Activated naive CD4-positive, alpha-beta T cell treated with anti-CD3 and anti-CD28 coated beads, Interleukin-2, amount 50 U/mL, for 24 hours (primary cell): ENCODE measurements around the gene EIF4E1B.
"Not testable (repeated sequence)": the region's sequence is repeated elsewhere in the genome, so short reads cannot be mapped to it uniquely, and the experiment has no call there.

ENCODE experiments used
- H3K27ac Mint-ChIP-seq: one replicate; pipeline ENCODE4 v1.8.0; 2021; ENCODE audit warnings: mild to moderate bottlenecking, mixed read lengths
- H3K27me3 Mint-ChIP-seq: one replicate; pipeline ENCODE4 v1.8.0; 2021; ENCODE audit warnings: mixed read lengths
- H3K36me3 Mint-ChIP-seq: one replicate; pipeline ENCODE4 v1.8.0; 2021; ENCODE audit warnings: mixed read lengths
- H3K4me1 Mint-ChIP-seq: one replicate; pipeline ENCODE4 v1.8.0; 2021; ENCODE audit warnings: mixed read lengths
- H3K4me3 Mint-ChIP-seq: one replicate; pipeline ENCODE4 v1.8.0; 2021; ENCODE audit warnings: mild to moderate bottlenecking, mixed read lengths
- H3K9me3 Mint-ChIP-seq: one replicate; pipeline ENCODE4 v1.8.0; 2021; ENCODE audit warnings: mixed read lengths

The EIF4E1B gene

DNA sequence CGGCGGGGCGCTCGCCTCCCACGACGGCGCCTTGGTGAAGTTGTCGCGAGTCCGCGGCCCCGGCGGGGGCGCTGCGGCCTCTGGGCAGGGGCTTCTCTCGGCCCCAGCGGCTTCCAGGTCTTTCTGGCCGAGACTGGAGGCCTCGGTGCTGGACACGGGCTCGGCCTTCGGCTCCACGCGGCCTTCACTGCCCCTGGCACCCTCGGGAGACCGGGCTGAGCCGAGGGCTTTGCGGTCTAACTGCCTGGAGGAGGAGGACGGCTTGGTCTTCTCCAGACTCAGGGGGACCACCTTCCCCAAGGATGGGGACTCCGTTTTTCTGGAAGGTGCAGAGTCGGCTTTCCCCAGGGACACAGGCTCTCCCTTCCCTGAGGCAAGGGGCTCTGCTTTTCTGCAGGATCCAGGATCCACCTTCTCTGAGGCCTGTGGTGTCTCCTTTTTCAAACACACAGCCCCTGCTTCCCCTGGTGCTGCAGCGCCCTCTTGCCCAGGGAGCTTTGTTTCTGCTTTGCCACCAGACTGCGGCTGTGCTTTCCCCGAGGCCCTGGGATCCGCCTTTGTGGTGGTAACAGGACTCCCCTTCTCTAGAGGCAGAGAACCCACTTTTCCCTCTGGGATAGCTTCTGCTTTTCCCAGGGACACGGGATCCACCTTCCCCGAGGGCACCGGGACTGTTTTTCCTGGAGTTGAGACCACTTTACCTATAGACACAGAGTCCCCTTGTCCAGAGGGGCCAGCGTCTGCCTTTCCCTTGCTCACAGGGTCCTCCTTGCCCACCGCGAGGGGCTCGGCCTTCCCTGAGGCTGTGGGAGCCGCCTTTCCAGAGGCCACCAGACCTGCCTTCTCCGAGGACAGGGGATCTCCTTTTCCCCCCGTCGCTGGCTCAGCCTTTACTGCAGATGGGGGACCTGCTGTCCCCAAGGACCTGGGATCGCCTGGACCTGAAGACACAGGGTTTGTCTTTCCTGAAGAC lies 32.8 kb upstream of the EIF4E1B start:
- Mint-ChIP-seq H3K9me3 (no peaks in the 10 kb centered on the region), H3K27me3 (no peaks in the 10 kb centered on the region), H3K36me3 (no peaks in the 10 kb centered on the region), H3K27ac (no peak overlapping the region), H3K4me1 (no peaks in the 10 kb centered on the region), H3K4me3 (peak overlapping the region; percentile 58)

DNA sequence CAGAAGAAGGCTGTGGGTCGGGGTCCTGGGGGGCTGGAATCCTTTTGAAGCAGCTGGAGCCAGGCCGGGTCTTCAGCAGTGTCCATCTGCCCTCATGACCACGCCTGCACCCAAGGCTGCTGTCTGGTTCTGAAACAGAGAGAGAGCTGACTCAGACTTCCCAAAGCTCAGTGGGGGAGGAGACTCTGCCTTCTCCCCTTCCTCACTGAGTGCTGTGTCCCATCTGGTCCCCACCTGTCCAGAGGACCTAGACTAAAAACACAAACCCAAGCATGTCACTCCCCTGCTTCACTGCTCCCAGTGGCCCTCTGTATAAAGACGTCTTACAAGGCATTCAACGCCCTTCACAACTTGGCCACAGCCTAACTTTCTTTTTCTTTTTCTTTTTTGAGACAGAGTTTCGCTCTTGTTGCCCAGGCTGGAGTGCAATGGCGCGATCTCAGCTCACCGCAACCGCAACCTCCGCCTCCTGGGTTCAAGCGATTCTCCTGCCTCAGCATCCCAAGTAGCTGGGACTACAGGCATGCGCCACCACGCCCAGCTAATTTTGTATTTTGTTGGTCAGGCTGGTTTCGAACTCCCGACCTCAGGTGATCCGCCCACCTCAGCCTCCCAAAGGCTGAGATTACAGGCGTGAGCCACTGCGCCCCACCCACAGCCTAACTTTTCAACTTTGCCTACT lies 30.6 kb upstream of the EIF4E1B start:
- not testable (repeated sequence) for H3K27ac Mint-ChIP-seq, H3K4me1 Mint-ChIP-seq, H3K27me3 Mint-ChIP-seq, H3K4me3 Mint-ChIP-seq, H3K9me3 Mint-ChIP-seq, H3K36me3 Mint-ChIP-seq

DNA sequence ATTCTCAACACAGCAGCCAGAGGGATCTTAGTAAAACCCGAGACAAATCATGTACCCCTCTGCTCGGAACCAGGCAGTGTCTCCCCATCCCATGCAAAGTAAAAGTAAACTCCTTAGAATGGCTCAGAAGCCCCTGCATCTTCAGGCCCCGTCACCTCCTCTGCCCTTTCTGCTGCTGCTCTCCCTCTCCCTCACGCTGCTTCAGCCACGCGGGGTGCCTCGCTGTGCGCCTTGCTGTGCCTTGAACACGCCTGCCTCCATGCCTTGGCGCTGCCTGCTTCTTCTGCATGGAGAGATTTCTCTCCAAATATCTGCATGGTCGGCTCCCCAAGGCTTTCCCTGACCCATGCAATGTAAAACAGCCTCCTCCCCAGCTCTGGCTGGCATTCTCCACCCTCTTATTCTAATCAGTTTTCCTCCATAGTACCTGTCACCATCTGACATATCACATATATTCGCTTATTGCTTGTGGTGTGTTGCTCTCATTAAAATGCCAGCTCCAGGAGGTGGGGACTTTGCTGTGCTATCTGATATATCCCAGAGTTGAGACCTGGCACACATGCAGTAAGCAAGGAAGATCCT lies 28.5 kb upstream of the EIF4E1B start:
- Mint-ChIP-seq H3K36me3 (no peaks in the 10 kb centered on the region), H3K9me3 (no peaks in the 10 kb centered on the region), H3K27me3 (no peaks in the 10 kb centered on the region), H3K27ac (no peak overlapping the region), H3K4me3 (no peak overlapping the region), H3K4me1 (no peaks in the 10 kb centered on the region)

DNA sequence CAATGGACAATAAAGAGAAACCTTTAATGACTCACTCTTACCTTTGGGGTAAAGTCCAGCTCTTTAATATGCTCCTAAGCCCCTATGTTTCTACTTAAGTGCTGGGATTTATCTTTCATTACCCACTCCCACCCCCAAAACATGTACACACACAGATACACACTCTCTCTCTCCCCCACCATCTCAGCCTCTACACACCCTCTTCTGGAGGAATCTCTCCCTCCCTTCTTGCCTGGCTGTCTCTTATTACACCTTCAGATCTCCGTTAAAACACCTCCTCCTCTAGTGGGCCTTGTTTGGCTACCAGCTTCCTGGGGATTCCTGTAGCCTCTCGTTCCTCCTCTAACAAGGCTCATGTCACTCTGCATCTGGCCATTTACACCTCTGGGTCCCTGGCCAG lies 27.4 kb upstream of the EIF4E1B start:
- H3K9me3 Mint-ChIP-seq: no peaks in the 10 kb centered on the region
- H3K4me1 Mint-ChIP-seq: no peaks in the 10 kb centered on the region
- no peaks in the 10 kb centered on the region for H3K27me3 Mint-ChIP-seq

DNA sequence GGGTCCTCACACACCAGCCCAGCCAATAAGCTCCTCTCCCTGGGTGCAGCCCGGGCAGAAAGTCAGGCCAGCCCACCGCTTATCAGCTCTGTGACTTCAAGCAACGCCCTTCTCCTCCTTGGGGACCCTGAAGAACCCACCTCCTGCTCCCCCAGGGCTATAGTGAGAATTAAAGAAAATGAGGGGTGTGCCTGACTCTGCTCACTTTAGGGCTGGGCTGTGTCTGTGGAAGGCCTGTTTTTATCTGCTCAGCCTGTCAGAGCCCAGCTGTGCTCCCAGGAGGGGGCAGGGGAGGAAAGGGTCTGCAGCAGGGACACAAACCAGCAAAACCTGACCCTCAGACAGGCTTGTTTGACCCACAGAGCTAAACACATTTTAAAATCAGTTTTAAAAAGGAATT lies 24.4 kb upstream of the EIF4E1B start:
- H3K36me3 Mint-ChIP-seq: no peaks in the 10 kb centered on the region
- H3K27me3 Mint-ChIP-seq: peaks cover 9% of the 10 kb centered on the region
- no peaks in the 10 kb centered on the region for H3K9me3 Mint-ChIP-seq
- peaks cover 13% of the 10 kb centered on the region for H3K4me1 Mint-ChIP-seq
- H3K4me3 Mint-ChIP-seq: no peak overlapping the region
- H3K27ac Mint-ChIP-seq: no peak overlapping the region

More for the DNA sequence above, 27.4 kb upstream of the EIF4E1B start:
- no peaks in the 10 kb centered on the region for H3K36me3 Mint-ChIP-seq
- H3K4me3 Mint-ChIP-seq: no peak overlapping the region
- H3K27ac Mint-ChIP-seq: no peak overlapping the region

DNA sequence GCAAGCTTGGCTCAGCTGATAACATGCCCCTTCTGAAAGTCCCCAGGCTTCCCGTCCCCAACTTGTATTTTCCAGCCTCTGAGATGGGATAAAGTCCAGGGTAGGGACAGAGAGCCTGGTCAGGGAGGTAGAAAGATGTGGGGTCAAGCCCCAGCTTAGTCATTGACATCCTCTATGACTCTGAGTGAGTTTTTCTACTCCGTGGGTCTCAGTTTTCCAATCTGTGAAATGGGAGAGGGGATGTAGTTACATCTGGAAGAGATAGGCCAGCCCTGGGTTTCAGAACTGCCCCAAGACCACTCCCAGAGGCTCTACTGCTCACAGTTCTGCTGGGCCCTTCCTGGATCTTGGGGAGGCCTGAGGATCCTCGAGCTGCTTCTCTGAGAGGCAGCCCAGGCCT lies 23.6 kb upstream of the EIF4E1B start:
- Mint-ChIP-seq H3K4me1 (peaks cover 13% of the 10 kb centered on the region), H3K9me3 (no peaks in the 10 kb centered on the region), H3K36me3 (no peaks in the 10 kb centered on the region), H3K27ac (no peak overlapping the region), H3K4me3 (no peak overlapping the region), H3K27me3 (peaks cover 13% of the 10 kb centered on the region)

DNA sequence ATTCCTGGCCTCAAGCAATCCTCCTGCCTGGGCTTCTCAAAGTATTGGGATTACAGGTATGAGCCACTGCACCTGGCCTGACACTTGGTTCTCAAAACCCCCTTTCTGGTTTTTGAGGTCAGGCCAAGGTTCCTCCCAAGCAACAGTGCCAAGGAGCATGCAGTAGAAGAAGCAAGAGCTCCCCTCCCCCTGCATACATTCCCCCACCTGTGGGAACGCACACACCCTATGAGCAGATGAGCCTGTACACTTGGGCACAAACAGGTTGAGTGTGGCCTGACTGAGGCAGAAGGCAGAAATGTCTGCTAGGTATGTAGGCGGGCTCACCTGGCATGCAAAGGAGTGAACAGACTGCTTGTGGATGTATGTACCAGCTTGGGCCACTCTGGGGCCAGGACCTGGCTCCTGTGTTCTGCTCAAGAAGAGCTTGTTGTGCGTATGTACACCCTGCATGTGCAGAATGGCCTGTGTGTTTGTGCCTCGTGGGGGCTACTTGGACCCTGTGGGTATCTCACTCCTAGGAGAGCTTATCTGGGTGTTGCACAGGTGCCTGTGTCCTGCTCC lies 22.3 kb upstream of the EIF4E1B start:
- Mint-ChIP-seq H3K27ac (no peak overlapping the region), H3K4me1 (peaks cover 13% of the 10 kb centered on the region), H3K4me3 (peak overlapping the region; percentile 92), H3K9me3 (no peaks in the 10 kb centered on the region), H3K27me3 (peaks cover 17% of the 10 kb centered on the region), H3K36me3 (no peaks in the 10 kb centered on the region)

DNA sequence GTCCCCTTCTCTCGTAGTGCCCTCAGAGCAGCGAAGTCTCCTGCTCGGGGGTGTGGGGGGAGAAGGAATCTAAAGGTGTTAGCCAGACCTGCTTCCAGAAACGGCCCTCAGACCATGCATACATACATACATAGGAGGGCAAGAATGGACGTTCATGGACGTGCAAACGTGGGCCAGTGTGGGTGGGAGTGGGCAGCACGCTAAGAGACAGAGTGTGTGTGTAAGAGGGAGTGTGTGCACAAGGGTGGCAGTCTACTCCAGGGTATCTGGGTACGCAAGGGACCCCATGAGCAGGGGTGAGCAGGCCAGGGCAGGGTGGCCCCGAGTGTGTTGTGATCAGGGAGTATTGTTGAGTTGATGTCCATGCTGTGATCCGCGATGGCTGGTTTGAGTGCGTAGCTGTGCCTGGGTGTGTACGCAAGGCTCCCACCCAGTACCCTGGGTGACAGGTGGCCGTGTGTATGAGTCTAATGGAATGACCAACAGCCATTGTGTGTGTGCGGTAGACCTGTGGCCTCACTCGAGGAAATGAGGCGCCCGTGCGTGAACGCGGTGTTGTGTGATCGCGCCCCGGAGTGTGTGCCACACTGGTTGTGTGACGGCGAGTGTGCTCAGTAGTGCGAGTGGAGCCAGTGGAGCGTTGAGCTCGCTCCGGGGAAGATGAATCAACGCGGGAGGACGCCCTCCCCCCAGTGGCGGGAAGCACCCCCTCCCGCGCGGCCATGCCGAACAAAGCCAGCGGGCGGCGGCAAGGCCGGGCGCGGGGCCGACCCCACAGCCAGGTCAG lies 21.3 kb upstream of the EIF4E1B start:
- H3K4me1 Mint-ChIP-seq: peaks cover 13% of the 10 kb centered on the region
- no peaks in the 10 kb centered on the region for H3K9me3 Mint-ChIP-seq
- peak overlapping the region; percentile 92 for H3K4me3 Mint-ChIP-seq
- peak overlapping the region; percentile 88 for H3K27ac Mint-ChIP-seq
- no peaks in the 10 kb centered on the region for H3K36me3 Mint-ChIP-seq
- H3K27me3 Mint-ChIP-seq: peaks cover 18% of the 10 kb centered on the region

DNA sequence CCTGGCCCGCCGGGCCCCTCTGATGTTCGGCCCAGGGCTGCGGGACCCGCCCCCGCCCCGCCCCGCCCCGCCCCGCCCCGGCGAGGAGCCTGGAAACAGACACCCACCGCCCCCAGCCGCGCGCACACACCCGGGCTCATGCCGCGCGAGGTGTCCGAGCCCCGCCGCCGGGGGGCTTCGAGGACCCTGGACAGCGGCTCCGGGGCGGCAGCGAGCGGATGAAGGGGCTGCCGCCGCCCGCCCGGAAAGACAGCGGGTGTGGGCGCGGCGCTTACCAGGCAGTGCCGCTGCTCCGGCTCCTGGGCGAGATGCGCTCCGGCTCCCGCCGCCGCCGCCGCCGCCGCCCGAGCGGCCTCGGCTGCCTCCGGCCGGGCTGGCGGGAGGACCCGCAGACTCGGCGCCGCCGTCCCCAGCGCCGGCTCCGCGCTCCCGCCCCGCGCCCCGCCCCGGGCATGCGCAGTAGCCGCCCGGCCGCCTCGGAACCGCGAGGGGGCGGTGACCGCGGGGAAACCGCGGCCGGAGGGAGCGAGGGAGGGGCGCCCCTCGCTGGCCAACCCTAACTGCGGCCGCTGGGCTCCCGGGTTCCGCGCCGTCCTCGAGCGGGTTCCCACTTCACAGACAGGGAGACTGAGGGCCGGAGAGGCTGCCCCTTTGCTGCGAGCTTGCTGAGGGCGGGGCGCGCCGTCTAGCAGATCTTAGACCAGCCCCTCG lies 20.6 kb upstream of the EIF4E1B start, which contains the start of gene GPRIN1:
GPRIN1 (minus strand) TSS at position 433 of the 711 bp plus-strand sequence. CDS start 10,322 bp downstream, outside the sequence.
- Mint-ChIP-seq H3K4me3 (peak within 1 kb of the TSS; percentile 92), H3K27me3 (peaks cover 18% of the 10 kb centered on the region), H3K36me3 (no peaks in the 10 kb centered on the region), H3K4me1 (peaks cover 13% of the 10 kb centered on the region), H3K27ac (peak within 1 kb of the TSS; percentile 88), H3K9me3 (no peaks in the 10 kb centered on the region)

DNA sequence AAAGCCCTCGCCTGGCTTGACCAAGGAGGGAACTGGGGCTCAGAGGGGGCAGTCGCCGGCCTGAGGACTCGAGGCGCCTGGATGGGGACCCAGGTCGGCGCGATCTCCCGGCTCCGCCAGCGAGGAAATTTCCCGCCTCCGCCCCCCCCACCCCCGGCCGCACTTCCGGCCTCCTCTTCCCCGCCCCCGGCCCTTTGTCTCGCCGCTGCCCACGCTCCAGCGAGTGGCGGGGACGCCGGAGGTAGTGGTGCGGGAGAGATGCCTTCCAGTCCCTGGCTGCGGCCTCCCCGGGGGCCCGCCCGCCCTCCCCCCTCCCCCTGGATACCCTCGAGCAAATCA lies 20.1 kb upstream of the EIF4E1B start:
- H3K27ac Mint-ChIP-seq: no peak overlapping the region
- peak overlapping the region; percentile 73 for H3K4me3 Mint-ChIP-seq
- no peaks in the 10 kb centered on the region for H3K9me3 Mint-ChIP-seq
- H3K36me3 Mint-ChIP-seq: no peaks in the 10 kb centered on the region
- H3K4me1 Mint-ChIP-seq: peaks cover 13% of the 10 kb centered on the region
- peaks cover 18% of the 10 kb centered on the region for H3K27me3 Mint-ChIP-seq

DNA sequence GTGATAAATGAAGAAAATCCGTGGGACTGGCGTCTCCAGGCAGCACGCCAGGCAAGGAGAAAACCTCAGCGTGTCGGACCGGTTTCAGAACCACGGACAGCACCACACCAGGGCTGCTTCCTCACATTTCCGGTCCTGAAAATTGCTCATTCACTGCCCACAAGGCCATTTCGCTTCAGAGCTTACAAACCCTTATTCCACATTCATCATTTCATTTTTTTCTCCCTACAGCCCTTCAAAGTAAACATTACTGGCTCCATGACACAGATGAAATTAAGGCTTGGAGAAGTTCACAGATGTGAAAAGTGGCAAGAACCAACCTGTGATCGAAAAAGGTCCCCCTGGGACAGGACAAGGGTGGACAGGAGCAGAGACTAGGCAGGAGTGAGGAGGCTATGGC lies 19.0 kb upstream of the EIF4E1B start:
- no peak overlapping the region for H3K4me3 Mint-ChIP-seq
- peaks cover 18% of the 10 kb centered on the region for H3K27me3 Mint-ChIP-seq
- no peaks in the 10 kb centered on the region for H3K9me3 Mint-ChIP-seq
- H3K36me3 Mint-ChIP-seq: no peaks in the 10 kb centered on the region
- H3K27ac Mint-ChIP-seq: no peak overlapping the region
- H3K4me1 Mint-ChIP-seq: peaks cover 13% of the 10 kb centered on the region

DNA sequence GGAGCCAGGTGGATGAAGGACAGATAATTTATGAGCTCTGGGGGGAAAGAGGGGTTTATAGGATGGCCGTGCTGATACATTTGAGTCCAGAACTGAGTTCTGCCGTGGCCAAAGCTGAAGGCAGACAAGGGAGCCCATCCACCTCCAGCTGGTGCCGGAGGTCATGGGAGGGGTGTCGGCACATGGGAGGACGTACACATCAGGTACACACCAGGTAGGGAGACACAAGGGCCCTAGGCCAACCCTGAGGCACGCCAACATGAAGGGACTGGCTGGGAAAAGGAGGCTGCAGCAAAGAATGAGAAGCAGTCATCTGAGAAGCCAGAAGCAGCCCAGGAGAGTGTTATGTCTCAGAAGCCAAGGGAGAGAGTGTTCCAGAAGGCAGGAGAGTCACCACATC lies 18.5 kb upstream of the EIF4E1B start:
- no peak overlapping the region for H3K4me3 Mint-ChIP-seq
- peaks cover 21% of the 10 kb centered on the region for H3K27me3 Mint-ChIP-seq
- no peaks in the 10 kb centered on the region for H3K36me3 Mint-ChIP-seq
- H3K9me3 Mint-ChIP-seq: no peaks in the 10 kb centered on the region
- peaks cover 13% of the 10 kb centered on the region for H3K4me1 Mint-ChIP-seq
- peak overlapping the region; percentile 57 for H3K27ac Mint-ChIP-seq

DNA sequence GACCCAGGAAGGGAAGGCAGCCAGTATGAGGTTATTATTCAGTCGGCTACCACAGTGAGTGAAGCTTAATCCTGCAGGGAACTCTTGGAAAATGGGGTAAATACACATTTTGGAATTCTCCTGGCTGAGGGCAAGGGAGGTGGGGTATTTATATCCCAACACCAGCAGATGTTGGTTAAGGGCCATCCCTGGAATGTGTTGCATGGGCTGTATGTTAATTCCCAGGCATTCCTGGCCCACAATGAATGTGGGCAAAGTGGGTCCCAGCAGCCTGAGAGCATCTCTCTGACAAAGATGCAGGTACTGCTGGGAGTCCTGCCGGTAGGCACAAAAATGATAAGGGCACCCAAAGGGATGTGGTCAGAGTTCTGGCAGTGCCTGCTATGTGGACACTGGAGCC lies 17.6 kb upstream of the EIF4E1B start:
- Mint-ChIP-seq H3K4me1 (peaks cover 13% of the 10 kb centered on the region), H3K27me3 (peaks cover 27% of the 10 kb centered on the region), H3K4me3 (no peak overlapping the region), H3K27ac (no peak overlapping the region), H3K9me3 (no peaks in the 10 kb centered on the region), H3K36me3 (no peaks in the 10 kb centered on the region)

DNA sequence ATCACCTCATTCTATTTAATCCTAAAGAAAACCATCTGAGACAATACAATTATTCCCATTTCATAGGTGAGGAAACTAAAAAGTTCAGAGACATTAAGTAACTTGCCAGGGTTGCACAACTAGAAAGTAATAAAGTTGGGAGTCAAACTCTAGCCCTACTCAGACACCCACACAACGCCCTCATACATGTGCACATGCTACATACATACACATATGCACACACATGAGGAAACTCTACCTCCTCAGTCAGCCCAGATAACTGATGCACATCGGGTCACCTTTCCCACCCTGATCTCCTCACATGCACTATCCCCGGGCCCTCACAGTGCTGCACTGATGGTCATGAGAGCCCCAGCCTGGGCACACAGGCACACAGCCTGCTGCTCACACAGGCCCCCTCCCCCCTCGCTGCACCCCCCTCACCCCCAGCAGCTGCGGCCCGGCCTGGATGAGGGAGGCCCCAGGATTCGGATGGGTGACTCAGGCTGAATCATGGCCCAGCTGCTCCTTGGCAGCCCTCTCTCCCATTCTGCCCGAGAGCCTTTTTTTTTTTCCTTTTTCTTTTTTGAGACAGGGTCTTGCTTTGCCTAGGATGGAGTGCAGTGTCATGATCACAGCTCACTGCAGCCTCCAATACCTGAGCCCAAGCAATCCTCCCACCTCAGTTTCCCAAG lies 15.5 kb upstream of the EIF4E1B start:
- H3K9me3 Mint-ChIP-seq: no peaks in the 10 kb centered on the region
- peaks cover 30% of the 10 kb centered on the region for H3K27me3 Mint-ChIP-seq
- peaks cover 7% of the 10 kb centered on the region for H3K4me1 Mint-ChIP-seq
- H3K4me3 Mint-ChIP-seq: no peak overlapping the region
- H3K27ac Mint-ChIP-seq: no peak overlapping the region
- H3K36me3 Mint-ChIP-seq: no peaks in the 10 kb centered on the region
